Activated CD8-positive, alpha-beta memory T cell treated with anti-CD3 and anti-CD28 coated beads, Interleukin-2, amount 50 U/mL, for 4 hours (primary cell): Measurements from ENCODE around the gene COL5A1.

Source experiments
- DNase-seq: peaks from one replicate; pipeline ENCODE4 v3.0.0-alpha.2; 2020

COL5A1 gene

DNA sequence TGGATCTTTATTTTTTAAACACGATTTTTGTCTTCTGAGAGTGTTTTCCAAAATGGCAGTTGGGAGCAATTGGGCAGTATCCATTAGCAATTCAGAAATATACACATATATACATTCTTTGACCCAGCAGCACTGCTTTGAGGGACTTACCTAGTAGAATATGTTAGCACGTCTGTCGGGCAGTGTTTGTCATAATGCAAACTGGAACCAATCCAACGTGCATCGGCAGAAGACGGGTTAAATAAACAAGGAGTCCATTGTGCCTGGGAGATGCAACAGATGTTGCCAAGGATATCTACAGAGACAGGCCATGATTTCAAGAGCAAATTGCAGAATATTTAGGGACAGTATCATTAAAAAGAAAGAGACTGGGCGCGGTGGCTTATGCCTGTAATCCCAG lies 107.0 kb downstream of the COL5A1 start:
- DNase-seq = no peak

DNA sequence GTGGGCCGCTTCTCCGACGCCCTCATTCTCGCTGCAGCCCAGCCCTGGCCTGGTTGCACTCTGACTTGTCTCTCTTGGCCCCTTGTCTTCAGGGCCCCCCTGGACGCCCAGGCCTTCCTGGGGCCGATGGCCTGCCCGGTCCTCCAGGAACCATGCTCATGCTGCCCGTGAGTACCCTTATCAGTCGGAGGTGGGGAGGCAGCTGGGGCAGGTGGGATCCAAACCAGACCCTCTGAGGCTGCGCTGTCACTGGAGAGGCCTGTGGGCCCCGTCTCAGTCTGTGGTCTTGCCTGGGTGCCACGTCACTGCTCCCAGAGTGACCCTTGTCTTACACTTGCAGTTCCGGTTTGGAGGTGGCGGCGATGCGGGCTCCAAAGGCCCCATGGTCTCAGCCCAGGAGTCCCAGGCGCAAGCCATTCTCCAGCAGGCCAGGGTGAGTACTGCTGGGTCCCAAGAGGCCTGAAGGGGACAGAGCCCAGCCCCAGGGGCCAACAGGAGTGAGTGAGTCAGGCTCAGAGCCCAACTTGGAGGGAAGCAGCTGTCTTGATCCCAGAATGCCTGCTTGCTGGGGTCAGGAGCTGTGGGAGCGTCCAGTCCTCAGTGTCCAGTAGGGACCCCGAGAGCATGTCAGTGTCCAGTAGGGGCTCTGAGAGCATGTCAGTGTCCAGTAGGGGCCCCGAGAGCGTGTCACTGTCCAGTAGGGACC lies 109.0 kb downstream of the COL5A1 start:
- no peak for DNase-seq

- DNase-seq = no peak
Measured at GRCh38 chr9:134751622-134752021, 110.0 kb downstream of the COL5A1 start.

- DNase-seq = no peak
Measured at GRCh38 chr9:134752471-134753168, 111.0 kb downstream of the COL5A1 start.

DNA sequence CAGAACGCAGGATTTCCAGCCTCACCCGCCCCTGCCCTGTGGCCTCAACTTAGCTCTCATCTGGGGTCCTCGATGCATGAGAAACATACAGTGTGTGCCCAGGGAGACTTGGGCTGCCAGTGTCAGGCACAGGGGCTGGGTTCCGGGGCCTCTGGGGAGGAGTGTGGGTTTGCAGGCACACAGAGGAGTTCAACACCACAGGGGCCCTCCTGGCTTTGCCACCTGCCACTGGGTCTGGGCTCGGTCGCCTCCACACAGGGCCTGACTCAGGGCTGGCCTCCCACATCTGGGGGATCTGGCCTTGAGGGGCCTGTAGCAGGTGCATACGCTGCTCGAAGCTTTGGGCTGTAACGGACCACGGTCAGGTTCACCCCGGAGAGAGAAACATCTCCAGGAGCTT lies 111.6 kb downstream of the COL5A1 start:
- no peak for DNase-seq

DNA sequence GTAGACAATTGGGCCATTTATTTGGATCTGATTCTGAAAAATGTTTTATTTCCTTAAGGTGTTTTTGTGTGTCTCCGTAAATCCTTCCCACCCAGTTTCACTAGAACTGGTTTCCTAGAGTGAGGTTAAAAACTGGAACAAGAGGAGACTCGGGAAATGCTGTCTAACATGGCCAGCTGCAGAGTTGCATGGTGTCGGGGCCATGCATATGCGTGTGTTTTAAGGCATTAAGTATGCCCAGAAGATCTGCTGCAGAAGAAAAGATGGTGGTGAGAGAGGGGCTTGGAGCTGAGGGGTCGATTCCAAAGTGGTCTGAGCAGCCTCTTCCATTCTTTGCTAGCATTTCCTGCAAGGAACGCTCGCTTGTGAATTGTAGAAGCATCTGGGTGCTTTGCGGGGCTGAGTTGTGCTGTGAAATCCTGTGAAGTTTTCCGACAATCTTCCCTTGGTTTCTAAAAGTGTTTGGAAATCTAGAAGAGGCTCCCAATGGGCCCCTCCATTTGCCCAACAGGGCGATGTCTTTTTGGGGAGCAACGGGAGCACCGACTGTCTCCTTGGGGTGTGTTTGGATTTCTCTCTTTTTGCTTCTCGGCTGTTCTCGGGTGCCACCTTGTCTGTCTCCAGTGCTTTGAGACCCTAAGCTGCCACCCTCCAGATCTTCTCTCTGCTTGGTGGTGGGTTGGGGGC lies 113.8 kb downstream of the COL5A1 start:
- DNase-seq = no peak

DNA sequence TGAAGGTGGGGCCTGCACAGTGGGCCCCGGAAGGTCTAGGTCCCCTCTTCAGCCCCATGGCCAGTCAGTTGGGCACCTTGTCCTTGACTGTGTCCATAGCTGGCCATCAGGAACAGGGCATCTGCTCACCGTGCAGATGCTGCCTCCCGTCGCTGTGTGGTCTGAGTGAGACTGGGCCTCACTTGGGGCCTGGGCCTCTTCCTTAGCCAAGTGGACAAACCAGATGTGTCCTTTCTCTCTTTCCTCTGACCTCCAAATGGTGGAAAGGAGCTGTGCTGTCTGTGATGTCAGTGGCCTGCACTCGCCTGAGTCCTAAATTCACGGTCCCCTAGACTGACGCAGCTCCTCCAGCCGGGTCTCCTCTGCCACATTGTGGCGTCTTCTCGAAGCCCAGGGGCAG lies 114.5 kb downstream of the COL5A1 start:
- DNase-seq = no peak

DNA sequence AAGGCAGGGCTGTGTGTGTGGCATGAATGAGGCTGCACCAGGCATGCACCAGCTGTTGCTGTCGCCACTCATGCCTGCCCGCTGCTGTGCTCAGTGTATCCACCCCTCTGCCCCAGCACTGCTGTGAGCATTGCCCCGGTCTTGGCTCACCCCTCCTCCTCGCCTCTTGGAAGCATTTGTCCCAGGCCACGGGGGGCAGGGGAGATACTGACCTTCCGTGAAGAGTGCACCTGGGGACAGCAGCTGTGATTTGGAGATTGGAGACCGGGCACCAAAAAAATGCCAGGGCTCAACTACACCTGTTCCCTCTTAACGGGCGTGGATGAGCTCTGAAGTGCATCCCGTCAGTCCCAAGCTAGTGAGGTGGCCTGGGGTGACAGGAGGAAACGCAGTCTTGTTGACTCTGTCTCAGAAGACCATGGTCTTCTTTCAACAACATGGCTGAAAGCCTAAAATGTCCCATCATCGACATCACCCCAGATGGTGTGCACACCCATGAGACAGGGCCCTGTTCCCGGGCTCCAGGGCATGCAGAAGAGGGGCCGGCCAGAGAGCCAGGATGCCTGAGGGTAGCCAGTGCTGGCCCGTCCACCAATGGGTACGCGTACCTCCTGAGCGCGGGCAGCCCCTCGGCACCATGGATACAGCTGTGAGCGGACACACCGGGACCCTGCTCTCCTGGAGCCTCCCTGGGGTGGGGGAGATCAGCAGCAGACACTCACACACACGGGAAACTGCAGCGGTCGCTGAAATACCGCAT lies 115.8 kb downstream of the COL5A1 start:
- DNase-seq = no peak

DNA sequence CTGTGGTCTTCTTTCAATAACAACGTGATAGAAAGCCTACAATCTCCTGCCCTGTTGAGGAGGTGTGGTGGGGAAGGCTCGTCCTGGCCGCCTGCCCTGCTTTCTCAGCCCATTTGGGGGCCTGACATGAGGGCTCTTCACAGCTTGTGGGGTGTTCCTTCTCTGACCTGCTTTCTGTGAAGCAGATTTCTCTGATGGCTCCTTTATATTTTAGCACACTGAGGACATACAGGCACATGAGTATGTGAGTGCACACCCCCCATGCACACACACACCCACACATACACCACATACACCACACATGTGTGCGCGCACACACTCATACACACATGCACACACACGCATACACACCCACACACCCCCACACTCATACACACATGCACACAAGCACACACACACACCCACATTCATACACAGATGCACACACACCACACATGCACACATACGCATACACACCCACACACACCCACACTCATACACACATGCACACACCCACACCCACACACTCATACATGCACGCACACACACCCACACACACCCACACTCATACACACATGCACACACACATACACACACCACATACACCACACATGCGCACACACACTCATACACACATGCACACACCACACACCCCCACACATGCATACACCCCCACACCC lies 117.5 kb downstream of the COL5A1 start:
- no peak for DNase-seq

DNA sequence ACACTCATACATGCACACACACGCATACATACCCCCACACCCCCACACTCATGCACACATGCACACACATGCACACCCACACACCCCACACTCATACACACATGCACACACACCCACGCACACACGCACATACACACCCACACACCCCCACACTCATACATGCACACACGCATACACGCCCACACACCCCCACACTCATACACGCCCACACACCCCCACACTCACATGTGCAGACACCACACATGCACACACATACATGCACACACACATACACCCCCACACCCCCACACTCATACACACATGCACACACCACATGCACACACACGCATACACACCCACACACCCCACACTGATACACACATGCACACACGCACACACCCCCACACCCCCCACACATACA lies 118.3 kb downstream of the COL5A1 start:
- DNase-seq = no peak

- no peak for DNase-seq
Measured at GRCh38 chr9:134760750-134761420, 119.3 kb downstream of the COL5A1 start.

- DNase-seq = no peak
Measured at GRCh38 chr9:134764473-134765269, 123.1 kb downstream of the COL5A1 start.

DNA sequence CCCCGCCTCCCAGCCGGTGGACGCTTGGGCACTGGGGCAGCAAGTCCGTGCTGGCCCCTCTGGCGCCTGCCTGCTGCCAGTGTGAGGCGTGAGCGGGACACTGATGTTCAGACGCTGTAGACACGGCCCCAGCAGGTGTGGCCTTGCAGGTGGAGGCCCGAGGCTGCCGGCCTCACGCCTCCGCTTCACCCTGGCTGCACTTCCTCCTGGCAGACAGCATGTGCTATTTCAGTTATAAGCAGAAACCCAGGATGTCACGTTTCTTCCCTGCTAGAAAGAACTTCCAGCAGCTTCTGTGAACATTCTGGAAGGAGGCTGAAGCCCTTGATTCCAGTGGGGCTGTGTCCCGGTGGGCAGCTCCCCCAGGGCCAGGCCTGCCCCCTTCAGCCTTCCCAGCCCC lies 124.2 kb downstream of the COL5A1 start:
- no peak for DNase-seq

DNA sequence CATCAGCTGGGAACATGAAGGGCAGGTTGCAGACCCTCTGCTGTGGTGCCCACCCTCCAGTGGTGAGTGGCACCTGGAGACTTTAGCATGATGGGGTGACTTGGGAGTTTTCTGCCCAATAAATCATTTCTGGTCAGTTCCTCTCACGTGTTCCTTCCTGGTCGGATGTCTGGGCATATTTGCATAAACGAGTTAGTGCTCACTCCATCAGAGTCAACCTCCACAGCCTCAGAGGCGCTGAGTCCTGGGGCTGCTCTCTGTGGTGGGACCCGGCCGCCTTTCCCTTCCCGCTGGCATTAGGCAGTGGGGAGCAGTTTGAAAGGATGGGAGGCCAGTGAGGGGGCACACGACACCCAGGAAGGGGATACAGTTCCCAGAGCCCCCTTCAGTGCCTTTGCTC lies 125.0 kb downstream of the COL5A1 start:
- DNase-seq = no peak

DNA sequence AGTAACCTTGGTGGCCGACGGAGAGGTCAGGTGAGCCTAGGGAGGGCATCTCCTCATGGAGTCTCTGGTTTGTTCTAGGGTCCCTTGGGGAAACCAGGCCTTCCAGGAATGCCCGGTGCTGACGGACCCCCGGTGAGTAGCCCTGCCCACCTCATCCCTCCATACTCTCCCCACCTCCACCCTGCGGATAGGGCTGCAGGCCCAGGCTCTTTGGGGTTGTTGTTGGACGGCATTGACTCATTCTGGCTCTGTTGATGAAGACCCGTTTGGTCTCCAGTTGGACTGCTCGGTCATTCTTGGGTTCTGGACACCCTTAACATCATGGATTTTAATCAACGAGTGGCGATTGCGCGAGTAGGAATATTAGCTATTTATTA lies 126.7 kb downstream of the COL5A1 start:
- DNase-seq = no peak

GRCh38 chr9:134768709-134769351 lies 127.2 kb downstream of the COL5A1 start:
- no peak for DNase-seq

DNA sequence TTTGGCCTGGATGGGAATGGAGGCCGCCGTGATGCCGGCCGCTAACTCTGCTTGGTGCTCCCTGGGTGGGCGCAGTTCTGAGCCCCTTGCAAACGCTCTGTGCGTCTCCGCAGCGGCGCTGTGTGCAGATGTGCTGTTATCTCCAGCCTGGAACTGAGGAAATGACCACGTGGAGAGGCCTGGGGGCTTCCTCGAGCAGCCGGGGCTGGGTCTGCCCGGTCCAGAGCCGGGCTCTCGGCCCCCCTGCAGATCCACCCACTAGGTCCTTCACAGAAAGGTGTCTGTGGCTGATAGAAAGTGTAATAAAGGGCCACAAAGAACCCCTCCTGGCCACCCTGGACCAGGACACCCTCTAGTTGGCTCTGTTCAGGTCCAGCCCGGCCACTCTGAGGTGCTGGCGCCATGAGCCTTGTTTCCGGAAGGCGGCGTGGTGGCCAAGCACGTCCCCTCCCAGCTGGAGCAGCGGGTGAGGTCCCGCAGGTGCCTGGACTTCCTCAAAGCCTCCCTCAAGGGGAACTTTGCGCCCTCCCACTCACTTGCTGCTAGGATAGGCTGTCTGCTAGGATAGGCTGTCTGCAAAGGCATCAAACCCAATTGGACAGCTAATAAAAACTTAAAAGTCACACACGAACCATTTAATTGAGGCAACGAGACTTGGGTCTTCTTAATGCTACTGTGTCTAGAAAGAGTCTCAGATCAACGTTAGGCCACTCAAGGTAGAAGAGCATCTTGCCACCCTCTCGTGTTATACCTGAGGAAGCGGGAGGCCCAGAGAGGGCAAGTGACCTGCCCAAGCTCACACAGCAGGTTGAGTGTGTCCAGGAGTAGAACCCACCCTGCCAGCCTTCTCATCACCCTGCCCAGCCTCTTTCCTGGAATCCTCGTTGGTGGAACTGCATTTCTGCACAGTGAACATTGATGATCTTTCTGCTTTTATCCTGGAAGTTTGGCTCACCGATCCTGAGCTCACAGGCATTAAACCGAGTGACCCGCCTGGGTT lies 129.7 kb downstream of the COL5A1 start:
- DNase-seq = no peak

- no peak for DNase-seq
Measured at GRCh38 chr9:134772331-134772730, 130.7 kb downstream of the COL5A1 start.

GRCh38 chr9:134773842-134774241 lies 132.2 kb downstream of the COL5A1 start:
- DNase-seq = no peak

DNA sequence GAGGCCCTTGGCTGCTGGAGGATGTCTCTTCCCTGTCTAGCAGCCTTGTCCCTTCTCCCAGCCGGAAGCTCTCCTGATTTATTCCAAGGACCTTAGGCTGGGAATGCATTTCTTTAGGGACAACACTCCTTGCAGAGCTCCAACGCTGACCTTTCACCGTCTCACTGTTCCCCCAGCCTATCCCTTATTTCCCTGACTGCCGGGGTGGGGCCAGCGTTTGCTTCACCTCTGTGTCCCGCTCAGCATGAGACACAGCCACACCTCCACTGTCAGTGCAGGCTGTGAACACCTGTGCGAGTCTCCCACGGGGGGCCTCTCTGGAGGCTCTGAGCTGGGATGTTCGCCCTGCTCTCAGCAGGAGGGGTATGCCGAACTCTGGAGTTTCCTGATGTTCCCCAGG lies 132.8 kb downstream of the COL5A1 start:
- DNase-seq = no peak
